AG09319 (cell line): Measurements from ENCODE around the gene WDR27.

ENCODE experiments used
- DNase-seq: peaks from one replicate; pipeline ENCODE4 v3.0.0-alpha.2; 2010; ENCODE audit warnings: low read depth; ENCODE audit errors: extremely low read depth
- TF ChIP-seq, protein P1 (sequence below): IDR thresholded peaks from 2 replicates; pipeline ENCODE4 v1.5.1; 2011; ENCODE audit warnings: low read depth, mild to moderate bottlenecking, inconsistent platforms, low read length, moderate library complexity

The WDR27 gene

DNA sequence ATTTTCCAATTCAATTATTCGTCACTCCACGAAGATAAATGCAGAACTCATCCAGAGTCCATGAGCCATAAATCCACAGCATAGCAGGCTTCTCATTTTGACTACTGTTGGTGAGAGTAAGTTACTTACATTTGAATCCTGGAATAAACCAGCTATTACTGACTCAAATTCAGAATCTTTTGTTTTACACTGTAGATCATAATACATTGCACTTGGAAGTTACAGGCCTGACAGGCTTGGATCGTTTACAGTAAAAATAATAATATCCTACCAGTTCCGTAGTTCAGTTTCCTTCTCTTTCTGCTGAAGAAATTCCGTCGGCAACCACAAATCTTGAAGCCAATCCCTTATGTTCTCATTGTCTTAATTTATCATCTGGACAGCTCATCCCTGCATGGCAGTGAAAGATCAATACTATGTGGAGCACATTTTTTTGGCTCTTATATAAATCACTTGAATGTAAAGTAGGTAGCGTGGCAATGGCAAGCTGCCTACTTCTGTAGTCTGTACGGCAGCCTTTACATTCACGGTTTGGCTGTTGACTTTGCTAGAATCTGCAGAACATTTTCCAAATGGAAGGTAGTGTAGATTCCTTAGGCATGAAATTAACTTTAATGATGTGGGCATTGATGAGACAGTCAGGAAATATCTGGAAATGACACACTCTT lies 142.9 kb downstream of the WDR27 start:
- TF ChIP-seq, protein P1, sequence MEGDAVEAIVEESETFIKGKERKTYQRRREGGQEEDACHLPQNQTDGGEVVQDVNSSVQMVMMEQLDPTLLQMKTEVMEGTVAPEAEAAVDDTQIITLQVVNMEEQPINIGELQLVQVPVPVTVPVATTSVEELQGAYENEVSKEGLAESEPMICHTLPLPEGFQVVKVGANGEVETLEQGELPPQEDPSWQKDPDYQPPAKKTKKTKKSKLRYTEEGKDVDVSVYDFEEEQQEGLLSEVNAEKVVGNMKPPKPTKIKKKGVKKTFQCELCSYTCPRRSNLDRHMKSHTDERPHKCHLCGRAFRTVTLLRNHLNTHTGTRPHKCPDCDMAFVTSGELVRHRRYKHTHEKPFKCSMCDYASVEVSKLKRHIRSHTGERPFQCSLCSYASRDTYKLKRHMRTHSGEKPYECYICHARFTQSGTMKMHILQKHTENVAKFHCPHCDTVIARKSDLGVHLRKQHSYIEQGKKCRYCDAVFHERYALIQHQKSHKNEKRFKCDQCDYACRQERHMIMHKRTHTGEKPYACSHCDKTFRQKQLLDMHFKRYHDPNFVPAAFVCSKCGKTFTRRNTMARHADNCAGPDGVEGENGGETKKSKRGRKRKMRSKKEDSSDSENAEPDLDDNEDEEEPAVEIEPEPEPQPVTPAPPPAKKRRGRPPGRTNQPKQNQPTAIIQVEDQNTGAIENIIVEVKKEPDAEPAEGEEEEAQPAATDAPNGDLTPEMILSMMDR: no peak
- no peak for DNase-seq

DNA sequence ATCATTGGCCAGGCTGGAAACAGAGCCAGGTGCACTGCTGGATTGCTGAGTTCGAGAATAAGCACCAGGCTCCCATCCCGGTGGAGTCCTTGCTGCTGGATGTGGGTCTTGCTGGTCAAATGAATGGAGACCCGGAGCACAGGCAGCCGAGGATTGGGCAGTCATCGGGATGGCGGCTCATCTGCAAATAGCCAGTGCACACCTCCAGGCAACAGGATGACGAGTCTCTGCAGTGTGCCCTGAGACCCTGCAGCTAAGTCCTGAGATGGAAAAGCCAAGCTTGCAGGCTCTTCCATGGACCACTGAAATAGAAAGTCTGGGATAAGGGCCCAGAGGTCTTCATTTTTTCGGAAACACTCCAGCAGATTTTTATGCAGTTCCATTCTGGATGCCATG lies 143.5 kb downstream of the WDR27 start:
- TF ChIP-seq, protein P1: no peak
- DNase-seq: no peak

DNA sequence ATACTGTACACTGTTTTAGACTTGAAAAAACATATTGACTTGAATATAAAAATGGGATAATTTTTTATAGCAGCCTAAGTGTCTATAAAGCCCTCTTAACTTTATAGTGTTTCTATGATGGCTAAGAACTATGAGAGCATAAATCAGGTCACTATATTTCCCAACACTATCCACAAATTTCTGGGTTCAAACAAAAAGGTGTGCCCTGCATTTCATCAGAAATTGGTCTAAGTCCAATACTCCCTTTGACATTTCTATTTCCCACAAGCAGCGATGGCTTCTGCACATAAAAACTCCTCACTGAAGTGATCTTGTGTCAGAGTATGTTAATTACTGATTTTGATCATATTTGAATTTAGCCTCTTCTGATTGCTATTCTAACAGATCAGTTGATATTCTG lies 143.9 kb downstream of the WDR27 start:
- TF ChIP-seq, protein P1: no peak
- DNase-seq: no peak

DNA sequence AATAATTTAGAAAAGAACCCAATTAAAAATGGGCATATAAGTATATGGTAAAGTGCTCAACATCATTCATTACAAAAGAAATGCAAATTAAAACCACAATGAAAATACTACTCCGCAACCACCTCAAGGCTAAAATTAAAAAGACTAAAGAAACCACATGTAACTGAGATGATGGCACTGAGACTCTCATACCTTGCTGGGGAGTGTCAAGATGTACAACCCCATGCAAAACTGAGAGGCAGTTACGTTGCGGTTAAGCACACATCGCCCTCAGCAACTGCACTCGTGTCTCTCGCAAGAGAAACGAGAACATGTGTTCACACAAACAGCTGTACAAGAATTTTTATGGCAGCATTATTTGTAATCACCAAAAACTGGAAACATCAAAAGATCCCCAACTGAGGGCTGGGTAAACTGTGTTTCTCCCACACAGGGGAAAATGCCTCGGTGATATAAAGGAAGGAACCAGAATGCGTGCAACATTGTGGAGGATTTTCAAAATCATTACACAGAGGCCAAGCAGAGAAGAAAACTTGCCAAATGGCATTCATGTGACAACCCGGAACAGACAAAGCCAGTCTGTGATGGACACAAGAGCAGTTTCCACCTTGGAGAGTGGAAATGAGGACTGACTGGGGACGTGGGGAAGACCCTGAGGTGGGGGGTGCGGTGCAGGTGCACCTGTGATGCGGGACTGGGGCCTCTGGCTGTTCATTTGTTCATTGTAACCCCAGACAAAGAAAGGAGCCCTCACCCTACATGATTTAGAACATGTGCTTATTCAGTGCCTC lies 144.9 kb downstream of the WDR27 start:
- DNase-seq: no peak

DNA sequence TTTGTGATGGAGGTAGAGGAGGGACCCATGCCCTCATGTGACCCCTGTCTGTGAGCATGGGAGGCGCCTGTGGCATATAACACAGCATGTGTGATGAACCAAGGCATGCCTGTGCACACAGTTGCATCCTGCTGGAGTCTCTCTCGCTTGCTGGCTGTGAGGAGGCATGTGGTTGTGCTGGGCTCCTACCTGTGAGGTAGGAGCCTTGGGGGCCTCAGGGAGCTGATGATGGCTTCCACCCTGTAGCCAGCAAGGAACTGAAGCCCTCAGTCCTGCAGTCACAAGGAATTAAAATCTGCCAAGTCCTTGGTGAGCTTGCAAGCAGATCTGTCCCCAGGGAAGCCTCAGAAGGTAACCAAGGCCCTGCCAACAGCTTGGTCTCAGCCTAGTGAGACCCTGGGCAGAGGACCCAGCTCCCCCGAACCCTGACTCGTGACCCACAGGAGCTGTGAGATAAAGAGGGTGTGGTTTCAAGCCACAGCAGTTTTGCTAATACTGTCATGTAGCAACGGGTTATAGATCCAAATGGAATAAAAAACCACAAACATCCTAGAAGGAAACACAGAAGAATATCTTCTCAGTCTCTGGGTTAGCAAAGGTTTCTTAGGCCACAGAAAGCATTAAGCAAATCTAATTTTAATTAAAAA lies 145.7 kb downstream of the WDR27 start:
- TF ChIP-seq, protein P1: no peak
- no peak for DNase-seq

More for the DNA sequence above, 144.9 kb downstream of the WDR27 start:
- TF ChIP-seq, protein P1: no peak

DNA sequence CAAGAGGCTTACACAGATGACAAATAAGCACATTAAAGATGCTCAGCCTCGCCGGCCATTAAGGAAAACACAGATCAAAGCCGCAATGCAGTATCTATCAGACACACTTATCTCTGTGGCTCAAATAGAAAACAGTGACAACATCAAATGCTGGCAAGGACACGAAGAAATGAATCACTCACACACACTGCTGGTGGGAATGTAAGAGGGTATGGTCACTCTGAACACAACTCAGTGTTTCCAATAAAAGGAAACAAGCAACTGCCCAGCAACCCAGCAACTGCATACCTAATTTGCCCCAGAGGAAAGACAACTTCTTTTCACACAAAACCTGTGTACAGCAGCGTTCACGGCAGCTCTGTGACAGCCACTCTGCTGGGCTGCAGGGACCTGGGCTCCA lies 155.8 kb downstream of the WDR27 start:
- DNase-seq: no peak

More for the DNA sequence above, 155.8 kb downstream of the WDR27 start:
- TF ChIP-seq, protein P1: no peak
